Ovary (tissue), 9 donors: ENCODE results near the gene NAA11. TPM values are rescaled to one million over a fixed set of nuclear protein-coding genes. Genes with fewer than 3 reads are reported as not detected.

Experiments
- DNase-seq, 5 donors: peaks; one replicate each; pipeline ENCODE4 v3.0.0-alpha.2; 2019 to 2020
- H3K27ac ChIP-seq, 2 donors: fragments of 200-600 bp; one replicate each; pipeline versions ENCODE4 v1.5.1 to v1.8.0; 2019 to 2022
- H3K27me3 ChIP-seq: fragments of 200-600 bp; one replicate; pipeline ENCODE4 v1.8.0; 2022
- H3K36me3 ChIP-seq: fragments of 200-600 bp; sonication (generic); one replicate; pipeline ENCODE4 v1.5.1; 2019
- H3K4me1 ChIP-seq: one replicate; pipeline ENCODE4 v1.8.1; 2013; ENCODE audit warnings: mild to moderate bottlenecking, moderate library complexity; ENCODE audit not compliant: insufficient read depth
- H3K4me3 ChIP-seq: fragments of 200-600 bp; sonication (generic); one replicate; pipeline ENCODE4 v1.5.1; 2017
- H3K9me3 ChIP-seq, 2 donors: fragments of 200-600 bp in 1 of 2; sonication (generic) in 1 of 2; one replicate each; pipeline versions ENCODE4 v1.5.1 to v1.8.1; 2013 to 2019; ENCODE audit warnings: mild to moderate bottlenecking in 1 of 2, moderate library complexity in 1 of 2
- EP300 ChIP-seq: sonication (generic); formaldehyde crosslinking; IDR thresholded peaks from one replicate; pipeline ENCODE4 v1.6.1; 2017; ENCODE audit warnings: antibody characterized with exemption
- POLR2A ChIP-seq: fragments of 450-650 bp; IDR thresholded peaks from one replicate; pipeline ENCODE4 v1.6.1; 2017; ENCODE audit warnings: antibody characterized with exemption, mild to moderate bottlenecking, moderate library complexity
- WGBS, 3 donors: extraction: QIAGEN DNeasy Blood & Tissue Kit in 1 of 3; methylation state at CpG; one replicate each; pipeline versions ENCODE4 v1.1.5 to v1.1.7; 2013 to 2017; 5-methylcytosine and 5-hydroxymethylcytosine counted together
- intact Hi-C, 4 donors: fragments of 100-400 bp; cut with DNase I; formaldehyde crosslinking; loops; one replicate each; pipeline versions ENCODE4 v1.11.0 to v1.15.1; 2022 to 2023
- polyA plus RNA-seq, 2 donors: library from polyadenylated mRNA; stranded (reverse); fragments of 200-250 nt in 1 of 2; fragments of 350-450 nt in 1 of 2; fragmentation: Illumina TruSeq in 1 of 2; extraction: RNeasy Lipid Tissue Mini Kit (QIAGEN cat#74804) in 1 of 2; gene quantifications; one replicate each; pipeline ENCODE4 v1.2.3, GENCODE V29; 2013 to 2014
- total RNA-seq, 7 donors: library from RNA; depleted of rRNA in 2 of 7; stranded (reverse); fragments of >200 nt in 2 of 7; fragmentation: NEBNext Ultra II Directional in 3 of 7; extraction: Animal tissue kit (Norgen Biotek cat#: 25700) in 3 of 7; gene quantifications; one replicate each; pipeline versions ENCODE4 v1.1.0 to v1.2.4, GENCODE V29; 2016 to 2023
- TF ChIP-seq, protein P1 (sequence below), 3 donors: fragments of 450-650 bp in 2 of 3; fragments of 200-600 bp in 1 of 3; IDR thresholded peaks; one replicate each; pipeline versions ENCODE4 v1.5.1 to v1.8.0; 2016 to 2022; ENCODE audit warnings: antibody characterized with exemption in 3 of 3, mild to moderate bottlenecking in 1 of 3
- donor health status: DM: no; HTN: no; CAD: no; lungs with moderate emphysema.
- donor health status: DM: no; HTN: no; CAD: no.
- donor health status: Bipolar disorder and iron deficiency.
- donor health status: DM: yes; HTN: yes; CAD: no.
- donor health status: DM: no; HTN: no; CAD: no.
- donor health status: DM: yes; HTN: yes; CAD: no.

Gene NAA11
- total and polyA plus RNA-seq, 9 donors: not detected

GRCh38 chr4:79267671-79268070 lies 58.2 kb downstream of the NAA11 start:
- no peak overlapping the region for H3K27ac ChIP-seq
- H3K36me3 ChIP-seq: no peaks in the 10 kb centered on the region
- no peak for DNase-seq
- H3K4me1 ChIP-seq: no peaks in the 10 kb centered on the region
- H3K27me3 ChIP-seq: no peaks in the 10 kb centered on the region
- WGBS, 3 donors: 41 to 70% (median 60%) methylated on average over 1 of the region's 1 CpG
- no peak overlapping the region for H3K4me3 ChIP-seq
- TF ChIP-seq EP300 (no peak), POLR2A (no peak)
- TF ChIP-seq, protein P1, sequence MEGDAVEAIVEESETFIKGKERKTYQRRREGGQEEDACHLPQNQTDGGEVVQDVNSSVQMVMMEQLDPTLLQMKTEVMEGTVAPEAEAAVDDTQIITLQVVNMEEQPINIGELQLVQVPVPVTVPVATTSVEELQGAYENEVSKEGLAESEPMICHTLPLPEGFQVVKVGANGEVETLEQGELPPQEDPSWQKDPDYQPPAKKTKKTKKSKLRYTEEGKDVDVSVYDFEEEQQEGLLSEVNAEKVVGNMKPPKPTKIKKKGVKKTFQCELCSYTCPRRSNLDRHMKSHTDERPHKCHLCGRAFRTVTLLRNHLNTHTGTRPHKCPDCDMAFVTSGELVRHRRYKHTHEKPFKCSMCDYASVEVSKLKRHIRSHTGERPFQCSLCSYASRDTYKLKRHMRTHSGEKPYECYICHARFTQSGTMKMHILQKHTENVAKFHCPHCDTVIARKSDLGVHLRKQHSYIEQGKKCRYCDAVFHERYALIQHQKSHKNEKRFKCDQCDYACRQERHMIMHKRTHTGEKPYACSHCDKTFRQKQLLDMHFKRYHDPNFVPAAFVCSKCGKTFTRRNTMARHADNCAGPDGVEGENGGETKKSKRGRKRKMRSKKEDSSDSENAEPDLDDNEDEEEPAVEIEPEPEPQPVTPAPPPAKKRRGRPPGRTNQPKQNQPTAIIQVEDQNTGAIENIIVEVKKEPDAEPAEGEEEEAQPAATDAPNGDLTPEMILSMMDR (IDR thresholded peaks at IDR 0.05): no peak
- no peaks in the 10 kb centered on the region for H3K9me3 ChIP-seq
- intact Hi-C loops: no loop called here

Other genes starting within 250 kb of the NAA11 start
- not detected for gene GK2, start 82.2 kb upstream of the NAA11 start, total RNA-seq
- gene GK2, start 82.2 kb upstream of the NAA11 start, polyA plus RNA-seq: not detected